DMS 273 (cell line): Measurements from ENCODE around the gene VMAC.
A peak's percentile ranks its signal among the peaks of the same experiment; 100 is the strongest.

ENCODE experiments used
- DNase-seq: peaks from one replicate; lab custom pipeline; 2025; ENCODE audit not compliant: unreplicated experiment; lab: John Stamatoyannopoulos, UW

VMAC gene

DNA sequence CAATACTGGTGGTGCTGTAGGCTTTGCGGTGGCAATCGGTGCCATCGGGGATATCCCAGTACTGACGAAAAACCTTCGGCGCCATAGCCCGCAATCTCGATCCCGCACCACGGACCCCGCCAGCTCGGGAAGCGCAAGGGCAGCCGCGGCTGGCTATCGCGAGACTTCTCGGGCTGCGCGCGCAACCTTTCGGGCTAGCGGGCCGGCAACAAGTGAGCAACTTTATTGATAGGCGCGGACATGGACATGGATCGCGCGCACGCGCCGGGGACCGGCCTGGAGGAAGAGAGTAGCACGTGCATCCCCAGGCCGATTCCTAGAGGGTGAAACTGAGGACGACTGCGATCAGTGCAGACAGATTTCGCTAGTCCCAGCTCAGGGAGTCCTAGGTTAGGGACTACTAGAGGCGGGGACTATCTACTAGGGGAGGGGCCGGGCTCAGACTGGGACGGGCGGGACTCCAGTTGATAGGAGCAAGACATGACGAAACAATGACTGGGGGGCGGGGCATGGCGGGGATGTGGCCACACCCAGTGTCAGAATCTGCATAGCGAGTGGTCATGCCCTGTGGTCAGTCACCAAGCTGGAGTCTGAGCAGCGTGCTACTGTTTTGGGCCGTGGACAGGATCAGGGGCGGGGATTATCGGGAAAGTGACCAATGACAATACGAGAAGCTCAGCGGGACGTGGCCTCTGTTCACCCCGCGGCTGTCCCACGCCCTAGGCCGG is 884 bp upstream of the VMAC start, which contains the start of gene NDUFA11:
Gene NDUFA11, minus strand, starts transcription at position 167 of the 728 bp plus-strand sequence. Its CDS starts 82 bp downstream, at position 85.
- DNase-seq = peak; percentile 99

- DNase-seq = no peak
These were observed 574 bp downstream of the VMAC start for GRCh38 chr19:5905114-5905778.

- no peak for DNase-seq
These were observed 2.6 kb downstream of the VMAC start for GRCh38 chr19:5907241-5907640.

DNA sequence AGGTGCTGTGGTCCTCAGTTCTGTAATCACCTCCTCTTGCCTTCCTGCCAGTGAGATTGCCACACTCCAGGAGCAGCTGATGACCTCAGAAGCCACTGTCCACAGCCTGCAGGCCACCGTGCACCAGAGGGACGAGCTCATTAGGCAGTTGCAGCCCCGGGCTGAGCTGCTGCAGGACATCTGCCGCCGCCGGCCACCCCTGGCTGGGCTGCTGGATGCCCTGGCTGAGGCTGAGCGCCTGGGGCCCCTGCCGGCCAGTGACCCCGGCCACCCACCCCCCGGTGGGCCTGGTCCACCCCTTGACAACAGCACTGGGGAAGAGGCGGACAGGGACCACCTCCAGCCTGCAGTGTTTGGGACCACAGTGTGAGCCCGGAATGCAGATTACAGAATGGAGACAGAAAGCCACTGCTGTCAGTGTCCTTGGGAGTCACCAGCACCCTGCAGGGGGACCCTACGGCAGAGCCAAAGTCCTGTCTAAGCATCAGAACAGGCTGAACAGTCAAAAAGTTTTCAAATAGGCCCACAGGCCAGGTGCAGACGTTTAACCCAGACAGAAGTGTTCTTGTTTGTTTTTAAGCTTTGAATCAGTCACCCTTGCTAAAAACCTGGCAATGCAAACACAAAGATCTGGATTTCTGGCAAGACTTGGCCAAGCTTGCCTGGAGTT is 4.2 kb downstream of the VMAC start:
- DNase-seq = no peak

GRCh38 chr19:5910638-5910907 is 5.9 kb downstream of the VMAC start:
- DNase-seq = no peak

DNA sequence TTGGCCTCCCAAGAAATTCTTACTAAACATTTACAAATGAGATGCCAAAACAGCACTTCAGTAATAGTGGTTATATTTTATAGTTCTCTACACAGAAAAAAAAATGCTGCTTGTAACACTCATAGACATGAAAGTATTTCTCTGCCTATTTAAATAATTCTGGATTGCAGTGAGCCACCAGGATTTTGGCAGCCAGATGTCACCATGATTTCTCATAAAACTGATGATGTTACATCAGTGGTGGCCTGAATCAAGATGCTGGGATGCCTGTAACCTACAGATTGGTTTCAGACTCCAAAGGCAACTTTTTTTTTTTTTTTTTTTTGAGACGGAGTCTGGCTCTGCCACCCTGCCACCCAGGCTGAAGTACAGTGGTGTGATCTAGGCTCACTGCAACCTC is 6.7 kb downstream of the VMAC start:
- DNase-seq = peak; percentile 24

- DNase-seq = no peak
These were observed 9.2 kb downstream of the VMAC start, which contains the start of gene CAPS for GRCh38 chr19:5913739-5914357. Gene CAPS, plus strand, starts transcription at chr19:5914254. Its CDS starts 153 bp downstream, at chr19:5914407.

GRCh38 chr19:5914358-5914774 is 9.7 kb downstream of the VMAC start:
- DNase-seq = no peak

DNA sequence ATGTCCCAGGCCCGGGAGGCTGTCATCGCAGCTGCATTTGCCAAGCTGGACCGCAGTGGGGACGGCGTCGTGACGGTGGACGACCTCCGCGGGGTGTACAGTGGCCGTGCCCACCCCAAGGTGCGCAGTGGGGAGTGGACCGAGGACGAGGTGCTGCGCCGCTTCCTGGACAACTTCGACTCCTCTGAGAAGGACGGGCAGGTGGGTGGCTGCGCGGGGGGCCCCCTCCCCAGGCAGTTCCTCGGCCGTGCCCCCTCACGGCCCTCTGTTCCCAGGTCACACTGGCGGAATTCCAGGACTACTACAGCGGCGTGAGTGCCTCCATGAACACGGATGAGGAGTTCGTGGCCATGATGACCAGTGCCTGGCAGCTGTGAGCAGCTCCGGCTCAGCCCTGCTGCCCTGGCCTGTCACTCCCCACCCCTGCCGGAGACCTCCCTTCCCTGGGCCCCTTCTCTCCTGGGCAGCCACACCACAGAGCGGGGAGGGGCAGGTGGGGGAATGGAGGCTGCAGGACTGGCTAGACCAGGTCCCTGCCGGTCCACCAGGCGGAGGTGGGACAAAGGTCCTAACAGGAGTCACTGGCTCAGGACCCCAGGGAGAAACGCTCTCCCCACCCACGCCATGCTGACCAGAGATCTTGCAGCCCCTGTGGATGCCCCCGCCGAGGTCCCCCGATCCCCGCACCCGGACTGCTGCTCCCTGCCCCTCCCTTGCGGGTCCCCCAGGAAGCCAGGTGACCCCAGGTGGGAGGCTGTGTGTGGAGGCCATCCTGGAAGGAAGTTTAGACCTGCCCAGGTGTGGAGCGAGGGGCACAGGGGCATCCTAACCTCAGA is 10.5 kb downstream of the VMAC start:
- no peak for DNase-seq

- no peak for DNase-seq
These were observed 11.1 kb downstream of the VMAC start for GRCh38 chr19:5915782-5916165.

DNA sequence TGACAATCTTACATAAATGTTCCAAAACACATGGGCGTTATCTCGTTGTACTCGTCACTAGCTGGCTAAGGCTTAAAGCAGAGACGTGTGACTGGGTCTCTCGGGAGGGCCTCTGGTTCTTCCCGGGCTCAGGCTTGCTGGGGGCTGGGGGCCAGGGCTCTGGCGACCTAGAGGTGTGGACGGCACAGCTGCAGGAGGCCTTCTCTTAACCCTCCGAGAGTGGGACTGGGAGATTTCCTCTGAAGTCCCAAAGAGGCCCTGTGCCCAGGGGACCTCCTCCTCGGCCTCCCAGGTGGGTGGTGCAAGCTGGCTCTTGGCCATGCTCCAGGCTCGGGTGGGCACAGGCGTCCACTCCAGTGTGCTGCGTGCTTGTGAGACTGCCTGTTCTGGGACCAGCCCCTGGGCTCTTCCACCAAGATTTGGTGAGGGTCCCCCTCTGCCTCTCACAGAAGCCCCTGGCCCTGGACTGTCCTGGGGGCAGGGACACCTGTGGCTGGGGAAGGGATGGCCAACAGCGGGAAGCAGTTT is 11.6 kb downstream of the VMAC start:
- no peak for DNase-seq

DNA sequence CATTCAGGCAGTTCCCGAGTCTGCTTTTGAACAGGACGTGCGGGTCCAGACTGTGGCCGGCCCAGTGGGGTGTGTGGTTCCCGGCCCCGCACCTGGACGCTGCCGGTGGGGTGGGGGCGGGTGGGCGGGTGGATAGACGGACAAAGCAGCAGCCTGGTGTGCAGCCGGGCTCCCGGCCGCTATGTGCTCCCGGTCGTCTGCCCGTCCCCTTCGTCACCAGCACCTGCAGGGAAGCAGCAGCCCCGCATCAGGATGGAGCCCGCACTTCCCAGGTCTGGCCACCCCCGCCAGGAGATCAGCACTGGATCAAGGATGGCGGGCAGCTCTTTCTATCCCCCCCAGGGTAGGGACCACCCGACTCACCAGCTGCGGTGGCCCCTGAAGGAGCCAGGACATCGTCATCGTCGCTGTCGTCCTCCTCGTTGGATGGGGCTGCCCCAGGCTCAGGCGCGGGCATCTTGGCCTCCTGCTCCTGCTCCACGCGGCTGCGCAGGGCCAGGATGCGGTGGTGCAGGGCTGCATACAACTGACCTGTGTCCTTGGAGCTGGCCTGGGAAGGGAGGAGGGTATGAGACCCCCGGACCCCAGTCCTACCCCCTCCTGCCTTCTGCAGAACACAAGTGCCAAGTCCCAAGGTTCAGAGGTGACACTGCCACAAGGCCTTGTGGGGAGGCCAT is 12.9 kb downstream of the VMAC start:
- DNase-seq = no peak

DNA sequence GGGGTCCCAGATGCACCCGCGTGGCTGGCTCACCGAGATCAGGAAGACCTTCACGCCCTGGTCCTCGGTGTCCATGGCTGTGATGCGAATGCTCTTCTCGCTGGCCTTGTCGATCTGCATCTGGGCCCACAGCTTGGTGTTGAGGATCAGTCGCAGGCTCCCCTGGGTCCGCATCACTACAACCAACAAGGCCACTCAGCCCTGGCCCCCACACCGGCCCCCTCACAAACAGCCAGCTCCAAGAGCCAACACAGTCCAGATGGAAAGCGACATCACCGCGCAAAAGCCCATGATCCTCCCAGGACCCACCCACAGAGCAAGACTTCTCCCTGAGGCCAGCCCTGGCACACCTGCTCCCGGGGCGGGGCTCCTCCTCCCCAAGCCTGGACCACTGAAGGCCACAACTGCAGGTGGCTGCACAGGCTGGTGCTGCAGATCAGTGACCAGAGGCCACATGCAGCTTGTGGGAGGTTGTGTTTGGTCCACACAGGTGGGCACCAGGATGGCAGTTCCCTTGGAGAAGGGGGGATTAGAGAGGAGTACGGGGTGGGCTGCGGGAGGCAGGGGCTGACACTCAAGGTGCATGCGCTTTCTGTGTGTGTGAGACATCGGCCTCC is 13.9 kb downstream of the VMAC start:
- DNase-seq = no peak

DNA sequence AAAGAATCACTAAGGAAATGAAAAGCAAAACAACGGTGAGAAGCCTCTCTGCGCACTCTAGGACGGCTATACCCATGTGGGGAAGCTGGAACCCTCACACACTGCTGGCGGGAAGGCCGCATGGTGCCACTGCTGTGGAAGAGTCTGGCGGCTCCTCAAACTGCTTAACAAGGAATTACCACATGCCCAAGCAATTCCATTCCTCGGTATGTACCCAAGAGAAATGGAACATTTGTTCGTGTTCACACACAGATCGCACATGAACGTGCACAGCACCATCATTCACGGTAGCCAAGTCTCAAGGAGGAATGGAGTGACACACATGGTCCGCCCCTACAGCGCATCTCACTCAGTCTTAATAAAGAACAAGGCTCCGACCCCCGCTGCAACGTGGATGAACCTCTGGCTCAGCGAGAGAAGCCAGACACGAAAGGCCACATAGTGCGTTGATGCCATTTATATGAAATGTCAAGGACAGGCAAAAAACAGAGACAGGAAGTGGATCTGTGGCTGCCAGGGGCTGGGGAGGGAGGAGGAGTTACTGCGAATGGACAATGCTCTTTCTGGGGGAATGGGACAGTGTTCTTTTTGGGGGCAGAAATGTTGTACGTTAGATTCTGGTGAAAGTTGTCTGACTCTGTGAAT is 17.0 kb downstream of the VMAC start:
- DNase-seq = no peak

GRCh38 chr19:5922161-5922545 is 17.5 kb downstream of the VMAC start:
- no peak for DNase-seq

DNA sequence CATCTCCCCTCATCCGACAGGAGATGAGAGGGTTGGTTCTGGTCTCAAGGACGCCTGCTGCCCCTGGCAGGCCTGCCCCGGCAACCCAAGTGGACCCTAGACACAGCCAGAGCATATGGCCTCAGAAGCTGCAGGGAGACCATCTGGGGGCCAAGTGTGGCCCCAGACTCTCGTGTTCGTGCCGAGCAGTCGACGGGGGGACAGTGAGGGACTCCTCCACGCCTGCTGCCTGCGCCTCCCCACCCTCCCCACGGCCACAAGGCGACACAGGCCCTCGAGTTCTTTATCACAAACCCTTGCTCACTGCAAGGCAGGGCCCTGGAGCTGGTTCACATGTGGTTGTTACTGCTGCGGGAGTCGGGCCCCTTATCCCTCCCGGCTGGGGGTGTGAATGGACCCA is 18.7 kb downstream of the VMAC start:
- no peak for DNase-seq

- DNase-seq = no peak
These were observed 21.3 kb downstream of the VMAC start for GRCh38 chr19:5925830-5926427.

DNA sequence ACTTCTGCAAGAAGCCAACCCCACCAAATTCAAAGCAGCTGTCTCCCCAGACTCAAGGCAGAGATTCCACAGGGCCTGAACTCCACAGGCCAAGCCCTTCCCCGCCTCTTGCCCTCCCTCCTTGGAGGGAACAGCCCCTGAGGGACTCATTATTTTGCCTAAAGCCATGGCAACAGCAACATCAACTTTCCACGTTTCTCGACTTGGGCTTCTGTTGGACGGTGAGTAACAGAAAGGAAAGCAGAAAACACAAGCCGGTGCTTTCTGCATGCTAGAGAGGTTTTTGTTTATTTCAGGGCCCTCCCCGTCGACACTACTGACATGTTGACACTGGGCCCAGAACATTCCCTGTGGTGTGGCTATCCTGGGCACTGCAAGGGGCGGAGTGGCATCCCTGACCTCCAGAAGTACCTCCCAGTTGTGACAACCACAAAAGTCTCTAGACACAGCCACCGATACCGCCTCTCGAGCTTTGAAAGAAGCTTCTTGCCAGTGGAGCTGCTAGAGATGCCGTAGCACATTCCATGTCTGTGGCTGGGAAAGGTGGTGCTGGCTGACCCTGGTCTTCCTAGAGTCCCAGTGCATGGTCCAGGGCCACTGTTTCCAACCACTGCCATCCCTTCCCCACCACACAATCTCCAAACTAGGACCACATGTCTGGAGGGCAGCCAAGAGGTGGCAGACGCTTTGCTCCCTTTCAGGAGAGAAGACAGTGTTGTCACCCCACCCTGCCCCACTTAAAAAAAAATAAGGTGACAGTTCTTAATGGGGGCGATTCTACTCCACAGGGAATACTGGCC is 22.2 kb downstream of the VMAC start:
- no peak for DNase-seq
